GM13977 (cell line): ENCODE results near the gene ANKRD44.

ENCODE experiments used
- DNase-seq: peaks from one replicate; pipeline ENCODE4 v3.0.0; 2012; ENCODE audit warnings: low spot score
- in situ Hi-C: fragments of 300-500 bp; cut with MboI; formaldehyde crosslinking; loops from one replicate; pipeline ENCODE4 v1.12.0; 2022; ENCODE audit warnings: low sequenced_read_pairs, low pct_unique_long_range_greater_than_20kb, mixed read lengths, inconsistent platforms; ENCODE audit not compliant: unreplicated experiment
- TF ChIP-seq, protein P1 (sequence below): IDR thresholded peaks from 2 replicates; pipeline ENCODE4 v1.5.1; 2012; ENCODE audit warnings: mild to moderate bottlenecking, control low read depth; ENCODE audit not compliant: insufficient read depth; ENCODE audit errors: extremely low read depth, missing control alignments

ANKRD44 gene

DNA sequence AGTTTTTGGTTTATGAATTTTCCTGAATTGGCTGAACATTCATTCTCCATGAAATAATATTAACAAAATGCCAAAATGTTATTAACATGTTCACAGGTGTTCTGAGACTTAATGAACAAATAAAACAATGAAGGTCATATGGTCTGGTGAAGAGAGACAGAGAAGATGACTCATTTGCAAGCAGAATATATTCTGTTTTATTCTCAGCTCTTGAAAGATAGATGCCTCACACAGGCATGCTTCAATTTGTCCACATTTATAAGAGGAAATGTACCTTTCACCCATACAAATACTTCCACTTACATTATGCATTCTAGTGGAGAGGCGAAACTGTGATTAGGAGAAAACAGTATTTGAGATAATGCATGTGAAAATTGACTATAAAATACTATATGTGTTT is 308.7 kb downstream of the ANKRD44 start:
- TF ChIP-seq, protein P1, sequence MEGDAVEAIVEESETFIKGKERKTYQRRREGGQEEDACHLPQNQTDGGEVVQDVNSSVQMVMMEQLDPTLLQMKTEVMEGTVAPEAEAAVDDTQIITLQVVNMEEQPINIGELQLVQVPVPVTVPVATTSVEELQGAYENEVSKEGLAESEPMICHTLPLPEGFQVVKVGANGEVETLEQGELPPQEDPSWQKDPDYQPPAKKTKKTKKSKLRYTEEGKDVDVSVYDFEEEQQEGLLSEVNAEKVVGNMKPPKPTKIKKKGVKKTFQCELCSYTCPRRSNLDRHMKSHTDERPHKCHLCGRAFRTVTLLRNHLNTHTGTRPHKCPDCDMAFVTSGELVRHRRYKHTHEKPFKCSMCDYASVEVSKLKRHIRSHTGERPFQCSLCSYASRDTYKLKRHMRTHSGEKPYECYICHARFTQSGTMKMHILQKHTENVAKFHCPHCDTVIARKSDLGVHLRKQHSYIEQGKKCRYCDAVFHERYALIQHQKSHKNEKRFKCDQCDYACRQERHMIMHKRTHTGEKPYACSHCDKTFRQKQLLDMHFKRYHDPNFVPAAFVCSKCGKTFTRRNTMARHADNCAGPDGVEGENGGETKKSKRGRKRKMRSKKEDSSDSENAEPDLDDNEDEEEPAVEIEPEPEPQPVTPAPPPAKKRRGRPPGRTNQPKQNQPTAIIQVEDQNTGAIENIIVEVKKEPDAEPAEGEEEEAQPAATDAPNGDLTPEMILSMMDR, result no peak
- DNase-seq, result no peak
- in situ Hi-C loops, result no loop called here

DNA sequence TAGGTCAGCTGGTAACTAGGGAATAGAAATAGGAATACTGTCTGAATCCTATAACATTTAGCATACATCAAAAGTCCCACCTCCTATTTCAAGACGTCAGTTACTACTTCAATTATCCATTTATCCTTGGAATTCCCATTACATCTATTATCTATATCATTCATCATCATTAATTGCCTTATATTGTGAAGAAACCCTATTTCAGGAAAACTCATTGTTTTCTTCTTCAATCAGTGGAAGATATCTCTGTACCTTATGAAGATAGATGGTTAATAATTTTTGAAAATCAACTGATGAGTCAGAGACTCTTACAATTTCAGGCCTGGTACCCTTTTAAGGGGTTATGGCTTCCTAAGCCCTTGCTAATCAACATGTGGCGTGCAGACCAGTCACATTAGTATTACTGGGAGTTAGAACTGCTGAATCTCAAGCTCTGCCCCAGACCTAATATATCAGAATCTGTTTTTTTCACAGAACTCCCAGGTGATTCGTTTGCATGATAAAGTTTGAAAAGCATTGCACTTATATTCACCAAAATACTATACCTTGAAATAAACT is 314.7 kb downstream of the ANKRD44 start:
- no peak for DNase-seq
- in situ Hi-C loops, result no loop called here
- TF ChIP-seq, protein P1, result no peak

DNA sequence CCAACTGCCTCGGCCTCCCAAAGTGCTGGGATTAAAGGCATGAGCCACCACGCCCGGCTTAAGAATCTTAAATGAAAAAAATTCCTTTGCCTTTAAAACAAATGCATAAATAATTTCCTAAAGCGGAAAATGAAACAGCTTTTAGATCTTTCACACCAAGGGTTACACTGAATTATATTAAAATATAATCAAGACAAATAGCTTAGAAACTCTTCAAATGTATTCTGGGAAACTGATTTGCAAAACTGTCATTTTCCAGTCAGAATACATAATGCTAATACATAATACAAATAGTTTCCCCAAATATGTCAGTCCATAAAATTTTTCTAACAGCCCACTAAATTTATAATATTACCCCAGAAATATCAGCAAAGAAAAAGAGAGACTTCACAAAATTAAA is 315.8 kb downstream of the ANKRD44 start:
- in situ Hi-C loops, result no loop called here
- DNase-seq, result no peak
- TF ChIP-seq, protein P1, result no peak

DNA sequence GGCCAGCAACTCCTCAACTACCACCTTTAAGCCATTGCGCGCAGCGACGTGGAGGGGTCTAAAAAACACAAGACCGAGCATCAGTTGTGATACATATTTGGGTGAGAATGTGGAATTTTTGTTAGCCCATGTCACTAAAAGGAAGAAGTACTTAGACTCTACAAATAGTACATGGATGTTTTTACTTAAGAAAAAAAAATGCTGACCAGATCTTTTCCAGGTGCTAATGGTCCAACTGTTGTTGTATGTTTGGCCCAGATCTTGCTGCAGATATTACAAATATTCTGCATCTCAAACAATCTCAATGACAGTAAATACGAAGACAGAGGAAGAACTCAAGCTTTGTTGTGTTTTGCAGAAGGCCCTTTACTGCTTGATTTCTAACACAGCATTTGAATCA is 317.0 kb downstream of the ANKRD44 start:
- no peak for DNase-seq
- in situ Hi-C loops, result no loop called here
- TF ChIP-seq, protein P1, result no peak

DNA sequence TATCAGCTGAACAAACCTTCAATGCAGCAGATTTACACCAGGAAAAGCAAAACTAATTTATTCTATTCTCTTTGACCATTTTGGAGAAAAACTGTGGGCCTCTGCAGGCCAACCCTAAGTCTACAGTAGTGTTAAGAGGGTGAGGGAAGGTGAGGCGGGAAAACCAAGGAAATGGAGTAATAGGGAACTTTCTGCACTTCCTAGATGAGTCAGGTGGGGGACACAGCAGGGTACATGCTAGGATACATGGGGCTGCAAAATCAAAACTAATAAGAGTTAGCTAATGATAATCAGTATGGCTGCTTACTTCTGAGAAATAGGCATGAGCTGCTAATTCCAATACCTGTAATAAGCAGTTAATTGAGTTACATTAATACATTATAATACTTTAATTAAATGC is 318.1 kb downstream of the ANKRD44 start:
- TF ChIP-seq, protein P1, result no peak
- in situ Hi-C loops, result no loop called here

DNA sequence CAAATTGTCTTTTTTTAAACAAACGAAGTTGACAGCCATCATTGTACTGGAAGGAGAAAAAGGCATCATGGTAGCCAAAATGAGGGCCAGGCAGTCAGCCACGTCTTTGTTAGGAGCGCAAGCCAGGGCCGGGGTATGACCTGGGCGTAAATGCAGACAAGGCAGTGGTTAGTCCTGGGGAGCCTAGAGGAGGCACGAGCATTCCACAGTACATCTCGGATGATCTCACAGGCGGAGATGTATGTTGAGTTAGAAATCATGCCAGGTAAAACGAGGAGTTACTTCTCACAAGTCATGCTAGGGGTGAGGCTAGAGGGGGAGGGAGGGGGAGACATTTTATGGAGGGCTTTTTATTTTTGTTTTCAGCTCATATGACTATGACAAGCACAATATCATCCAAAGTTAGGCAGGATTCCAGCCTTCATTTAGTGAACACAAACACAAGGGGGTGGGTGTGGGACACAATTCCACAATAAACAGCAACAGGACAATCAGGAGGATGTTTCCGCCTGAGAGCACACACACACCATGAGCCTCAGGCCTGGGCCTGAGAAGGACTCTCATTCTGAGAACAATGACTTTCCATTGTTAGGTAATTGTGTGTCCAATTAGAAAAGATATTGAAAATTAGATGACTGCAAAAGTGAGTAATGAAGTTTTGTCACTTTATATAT is 319.7 kb downstream of the ANKRD44 start:
- no peak for DNase-seq
- TF ChIP-seq, protein P1, result no peak
- in situ Hi-C loops, result no loop called here

More for the DNA sequence above, 318.1 kb downstream of the ANKRD44 start:
- DNase-seq, result no peak

DNA sequence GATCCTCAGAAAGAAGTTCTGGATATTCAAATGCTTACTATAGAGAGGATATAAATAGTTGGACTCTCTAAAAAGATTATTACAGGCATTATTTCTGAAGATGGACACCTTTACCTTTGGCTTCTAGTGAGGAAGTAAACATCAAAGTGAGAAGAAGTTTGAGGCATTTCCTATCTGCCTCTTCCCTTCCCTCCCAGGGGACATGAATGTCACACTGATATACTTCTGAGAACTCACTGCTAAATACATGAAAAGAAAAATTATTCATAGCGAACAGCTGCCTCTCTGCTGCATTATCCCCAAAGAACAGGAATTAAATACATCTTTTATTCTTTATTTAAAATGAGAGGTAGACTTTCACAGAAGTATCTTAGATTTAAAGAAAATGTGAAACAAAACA is 320.5 kb downstream of the ANKRD44 start:
- in situ Hi-C loops, result no loop called here
- TF ChIP-seq, protein P1, result no peak
- DNase-seq, result no peak
